Stimulated activated CD4-positive, alpha-beta T cell treated with anti-CD3 and anti-CD28 coated beads, Interleukin-1b, Interleukin-23, amount 100 ng/mL, for 48 hours (primary cell): ENCODE results near the gene FAM13B.
A peak's percentile ranks its signal among the peaks of the same experiment; 100 is the strongest.
"Not testable (repeated sequence)": the region's sequence is repeated elsewhere in the genome, so short reads cannot be mapped to it uniquely, and the experiment has no call there.

Experiments used
- DNase-seq: peaks from one replicate; pipeline ENCODE4 v3.0.0-alpha.2; 2020

FAM13B gene

GRCh38 chr5:138032572-138033385, at the start of gene FAM13B:
Gene FAM13B (minus strand): TSS chr5:138033079. CDS start chr5:138019111, 13,968 bp downstream.
- DNase-seq: peak; percentile 82

- DNase-seq: no peak
These were observed 49.2 kb upstream of the FAM13B start for GRCh38 chr5:138082033-138082432.

GRCh38 chr5:138078006-138078643, 45.2 kb upstream of the FAM13B start:
- no peak for DNase-seq

GRCh38 chr5:138077064-138077696, 44.3 kb upstream of the FAM13B start:
- DNase-seq: peak; percentile 37

GRCh38 chr5:138070026-138070425, 37.1 kb upstream of the FAM13B start:
- not testable (repeated sequence) for DNase-seq

GRCh38 chr5:138068742-138069600, 36.1 kb upstream of the FAM13B start:
- peak; percentile 61 for DNase-seq

GRCh38 chr5:138067945-138068344, 35.1 kb upstream of the FAM13B start:
- no peak for DNase-seq

- DNase-seq: no peak
These were observed 32.2 kb upstream of the FAM13B start for GRCh38 chr5:138065102-138065501.

GRCh38 chr5:138064526-138064925, 31.6 kb upstream of the FAM13B start:
- no peak for DNase-seq

- DNase-seq: no peak
These were observed 22.1 kb upstream of the FAM13B start for GRCh38 chr5:138054847-138055558.

- no peak for DNase-seq
These were observed 21.3 kb upstream of the FAM13B start for GRCh38 chr5:138054206-138054605.

- DNase-seq: no peak
These were observed 20.7 kb upstream of the FAM13B start for GRCh38 chr5:138053554-138053953.

- not testable (repeated sequence) for DNase-seq
These were observed 19.8 kb upstream of the FAM13B start for GRCh38 chr5:138052718-138053117.

- DNase-seq: no peak
These were observed 18.8 kb upstream of the FAM13B start for GRCh38 chr5:138051441-138052296.

GRCh38 chr5:138045283-138045682, 12.4 kb upstream of the FAM13B start:
- DNase-seq: not testable (repeated sequence)

- DNase-seq: no peak
These were observed 5.9 kb upstream of the FAM13B start for GRCh38 chr5:138038826-138039225.

GRCh38 chr5:138037907-138038633, 5.2 kb upstream of the FAM13B start:
- DNase-seq: no peak

GRCh38 chr5:138037271-138037670, 4.4 kb upstream of the FAM13B start:
- no peak for DNase-seq

GRCh38 chr5:138035605-138036537, 3.0 kb upstream of the FAM13B start:
- DNase-seq: peak; percentile 59
